Activated CD8-positive, alpha-beta T cell treated with anti-CD3 and anti-CD28 coated beads for 36 hours (primary cell): ENCODE results near the gene SNRPD3. TPM values are rescaled to one million over a fixed set of nuclear protein-coding genes. Genes with fewer than 3 reads are reported as not detected.

ENCODE experiments used
- ATAC-seq: fragments of 200-7000 bp; cut with Tn5 transposase; one replicate; pipeline ENCODE4 v1.10.0; 2021; ENCODE audit warnings: mild to moderate bottlenecking, moderate library complexity
- CTCF ChIA-PET: fragments of 350-600 bp; sonication (Branson Sonifier 250); formaldehyde crosslinking; loops from one replicate; lab custom pipeline; 2021; ENCODE audit warnings: antibody characterized with exemption; lab: Charles Lee
- POLR2A ChIA-PET: fragments of 350-600 bp; sonication (Branson Sonifier 250); formaldehyde crosslinking; loops from one replicate; lab custom pipeline; 2021; ENCODE audit warnings: antibody characterized with exemption; lab: Charles Lee
- DNase-seq: peaks from one replicate; pipeline ENCODE4 v3.0.0-alpha.2; 2020
- H3K27ac Mint-ChIP-seq: one replicate; pipeline ENCODE4 v1.8.0; 2021; ENCODE audit warnings: mild to moderate bottlenecking, mixed read lengths
- H3K27me3 Mint-ChIP-seq: one replicate; pipeline ENCODE4 v1.8.0; 2021; ENCODE audit warnings: mixed read lengths
- H3K36me3 Mint-ChIP-seq: one replicate; pipeline ENCODE4 v1.8.0; 2021; ENCODE audit warnings: low read depth, mixed read lengths
- H3K4me1 Mint-ChIP-seq: one replicate; pipeline ENCODE4 v1.8.0; 2021; ENCODE audit warnings: low read depth, mixed read lengths
- H3K4me3 Mint-ChIP-seq: one replicate; pipeline ENCODE4 v1.8.0; 2021; ENCODE audit warnings: mild to moderate bottlenecking, moderate library complexity, mixed read lengths
- H3K9me3 Mint-ChIP-seq: one replicate; pipeline ENCODE4 v1.8.0; 2021; ENCODE audit warnings: mixed read lengths
- CTCF ChIP-seq: fragments of 200-600 bp; IDR thresholded peaks from one replicate; pipeline ENCODE4 v1.8.0; 2022; ENCODE audit warnings: antibody characterized with exemption, mild to moderate bottlenecking
- intact Hi-C: fragments of 100-400 bp; cut with micrococcal nuclease; formaldehyde crosslinking; loops from one replicate; pipeline ENCODE4 v1.10.0; 2022
- total RNA-seq, 2 experiments: library from RNA; stranded (reverse); gene quantifications; one replicate each; pipeline ENCODE4 v1.2.3, GENCODE V29; 2021

SNRPD3 gene
- total RNA-seq, 2 experiments from 2014 or later, result 153 to 165 TPM

- ATAC-seq, result no peak
- Mint-ChIP-seq H3K36me3 (no peaks in the 10 kb centered on the region), H3K4me3 (no peak overlapping the region), H3K9me3 (no peaks in the 10 kb centered on the region), H3K4me1 (no peaks in the 10 kb centered on the region), H3K27me3 (no peaks in the 10 kb centered on the region), H3K27ac (no peak overlapping the region)
- ChIA-PET POLR2A (interaction anchor here (0.5 to 1.0 kb wide), 2 partner anchors 12 to 18 kb away, joined by 3 read pairs; no protein-coding TSS in a partner anchor), CTCF (no interaction called here)
- no peak for DNase-seq
- TF ChIP-seq CTCF, result no peak
- intact Hi-C loops, result no loop called here
Measured at GRCh38 chr22:24582056-24582814, 26.4 kb downstream of the SNRPD3 start.

- H3K9me3 Mint-ChIP-seq, result no peaks in the 10 kb centered on the region
- intact Hi-C loops, result no loop called here
- DNase-seq (no peak), ATAC-seq (no peak)
- no peak overlapping the region for H3K27ac Mint-ChIP-seq
- POLR2A ChIA-PET, result interaction anchor here (1.0 kb wide), 1 partner anchor 20 kb away, joined by 4 read pairs; no protein-coding TSS in a partner anchor
- H3K4me1 Mint-ChIP-seq, result no peaks in the 10 kb centered on the region
- no peak overlapping the region for H3K4me3 Mint-ChIP-seq
- CTCF ChIA-PET, result no interaction called here
- H3K27me3 Mint-ChIP-seq, result no peaks in the 10 kb centered on the region
- no peaks in the 10 kb centered on the region for H3K36me3 Mint-ChIP-seq
- no peak for TF ChIP-seq CTCF
Measured at GRCh38 chr22:24583221-24584165, 27.7 kb downstream of the SNRPD3 start.

- intact Hi-C loops, result no loop called here
- no peaks in the 10 kb centered on the region for H3K36me3 Mint-ChIP-seq
- POLR2A ChIA-PET, result interaction anchor here (1.0 kb wide), 1 partner anchor 21 kb away, joined by 4 read pairs; no protein-coding TSS in a partner anchor
- no peaks in the 10 kb centered on the region for H3K4me1 Mint-ChIP-seq
- ATAC-seq, result no peak
- TF ChIP-seq CTCF, result no peak
- H3K27me3 Mint-ChIP-seq, result no peaks in the 10 kb centered on the region
- no peak overlapping the region for H3K4me3 Mint-ChIP-seq
- DNase-seq, result no peak
- CTCF ChIA-PET, result no interaction called here
- no peak overlapping the region for H3K27ac Mint-ChIP-seq
- H3K9me3 Mint-ChIP-seq, result no peaks in the 10 kb centered on the region
Measured at GRCh38 chr22:24584166-24584790, 28.5 kb downstream of the SNRPD3 start.

GRCh38 chr22:24584871-24585411 lies 29.1 kb downstream of the SNRPD3 start:
- no peak for TF ChIP-seq CTCF
- no peak overlapping the region for H3K4me3 Mint-ChIP-seq
- DNase-seq (no peak), ATAC-seq (no peak)
- H3K36me3 Mint-ChIP-seq, result no peaks in the 10 kb centered on the region
- H3K9me3 Mint-ChIP-seq, result no peaks in the 10 kb centered on the region
- H3K27ac Mint-ChIP-seq, result no peak overlapping the region
- no peaks in the 10 kb centered on the region for H3K4me1 Mint-ChIP-seq
- ChIA-PET CTCF (no interaction called here), POLR2A (no interaction called here)
- H3K27me3 Mint-ChIP-seq, result no peaks in the 10 kb centered on the region
- intact Hi-C loops, result no loop called here
